Renal cortical epithelial cell (primary cell): Measurements from ENCODE around the gene LITAF. TPM values are rescaled to one million over a fixed set of nuclear protein-coding genes. Genes with fewer than 3 reads are reported as not detected.

ENCODE experiments used
- DNase-seq: peaks from one replicate; pipeline ENCODE4 v3.0.0-alpha.2; 2011; ENCODE audit warnings: low read depth
- total RNA-seq: library from RNA; depleted of rRNA; stranded (reverse); fragments of >200 nt; gene quantifications from 2 replicates; pipeline ENCODE4 v1.2.3, GENCODE V29; 2014

LITAF gene
- total RNA-seq, 1 donor from 2014 or later, result 59.2 TPM

- DNase-seq, result no peak
Measured at GRCh38 chr16:11551842-11552241, 34.9 kb downstream of the LITAF start.

GRCh38 chr16:11550791-11551498 is 35.8 kb downstream of the LITAF start:
- no peak for DNase-seq

GRCh38 chr16:11547118-11547916 is 39.4 kb downstream of the LITAF start:
- DNase-seq, result no peak

- peak; percentile 66 for DNase-seq
Measured at GRCh38 chr16:11546608-11547061, 40.1 kb downstream of the LITAF start.

- no peak for DNase-seq
Measured at GRCh38 chr16:11543661-11544393, 42.9 kb downstream of the LITAF start.

GRCh38 chr16:11542069-11542744 is 44.5 kb downstream of the LITAF start:
- DNase-seq, result no peak

- DNase-seq, result no peak
Measured at GRCh38 chr16:11539641-11540050, 47.1 kb downstream of the LITAF start.

- DNase-seq, result no peak
Measured at GRCh38 chr16:11538880-11539279, 47.8 kb downstream of the LITAF start.

- DNase-seq, result no peak
Measured at GRCh38 chr16:11536104-11536866, 50.4 kb downstream of the LITAF start.

- peak; percentile 43 for DNase-seq
Measured at GRCh38 chr16:11535494-11535893, 51.2 kb downstream of the LITAF start.

GRCh38 chr16:11534262-11534661 is 52.5 kb downstream of the LITAF start:
- peak; percentile 63 for DNase-seq

GRCh38 chr16:11533588-11533987 is 53.1 kb downstream of the LITAF start:
- DNase-seq, result no peak

- DNase-seq, result peak; percentile 21
Measured at GRCh38 chr16:11530171-11530940, 56.4 kb downstream of the LITAF start.

GRCh38 chr16:11529285-11529684 is 57.4 kb downstream of the LITAF start:
- no peak for DNase-seq

- DNase-seq, result no peak
Measured at GRCh38 chr16:11528053-11528452, 58.7 kb downstream of the LITAF start.

GRCh38 chr16:11526655-11527350 is 59.9 kb downstream of the LITAF start:
- no peak for DNase-seq

GRCh38 chr16:11524098-11524760 is 62.5 kb downstream of the LITAF start:
- DNase-seq, result no peak

GRCh38 chr16:11521055-11521454 is 65.7 kb downstream of the LITAF start:
- no peak for DNase-seq

GRCh38 chr16:11520442-11520841 is 66.3 kb downstream of the LITAF start:
- no peak for DNase-seq
